ENCODE data around the gene PRKN. TPM values are rescaled to one million over a fixed set of nuclear protein-coding genes. Genes with fewer than 3 reads are reported as not detected.

Gene PRKN
- total RNA-seq, 2 experiments from 2014 or later, result not detected

- no peak overlapping the region for H3K4me3 Mint-ChIP-seq
- no peaks in the 10 kb centered on the region for H3K36me3 Mint-ChIP-seq
- ATAC-seq, result no peak
- CTCF ChIA-PET, result no interaction called here
- no peak overlapping the region for H3K27ac Mint-ChIP-seq
- H3K27me3 Mint-ChIP-seq, result no peaks in the 10 kb centered on the region
- H3K4me1 Mint-ChIP-seq, result no peaks in the 10 kb centered on the region
- no peak for DNase-seq
- H3K9me3 Mint-ChIP-seq (ENCODE audit: low read depth), result peaks cover 2% of the 10 kb centered on the region
Observed at GRCh38 chr6:161635975-161636374, 1091.6 kb downstream of the PRKN start.

GRCh38 chr6:161634916-161635315 is 1092.7 kb downstream of the PRKN start:
- Mint-ChIP-seq H3K27me3 (no peaks in the 10 kb centered on the region), H3K36me3 (no peaks in the 10 kb centered on the region), H3K4me1 (peaks cover 4% of the 10 kb centered on the region), H3K9me3 (ENCODE audit: low read depth) (peaks cover 2% of the 10 kb centered on the region), H3K27ac (no peak overlapping the region), H3K4me3 (no peak overlapping the region)
- CTCF ChIA-PET, result no interaction called here
- ATAC-seq (no peak), DNase-seq (no peak)

GRCh38 chr6:161631676-161632194 is 1095.8 kb downstream of the PRKN start:
- Mint-ChIP-seq H3K4me1 (peaks cover 4% of the 10 kb centered on the region), H3K4me3 (no peak overlapping the region), H3K9me3 (ENCODE audit: low read depth) (peaks cover 2% of the 10 kb centered on the region), H3K27me3 (no peaks in the 10 kb centered on the region), H3K36me3 (no peaks in the 10 kb centered on the region), H3K27ac (no peak overlapping the region)
- ATAC-seq, result no peak
- DNase-seq, result no peak
- CTCF ChIA-PET, result interaction anchor here (1.0 kb wide), 1 partner anchor 214 kb away, joined by 4 read pairs; no protein-coding TSS in a partner anchor

- no peak for ATAC-seq
- no peak overlapping the region for H3K4me3 Mint-ChIP-seq
- no peak for DNase-seq
- H3K9me3 Mint-ChIP-seq (ENCODE audit: low read depth), result peaks cover 2% of the 10 kb centered on the region
- no peaks in the 10 kb centered on the region for H3K36me3 Mint-ChIP-seq
- H3K27me3 Mint-ChIP-seq, result no peaks in the 10 kb centered on the region
- CTCF ChIA-PET, result no interaction called here
- H3K4me1 Mint-ChIP-seq, result peaks cover 4% of the 10 kb centered on the region
- no peak overlapping the region for H3K27ac Mint-ChIP-seq
Observed at GRCh38 chr6:161630674-161631073, 1096.9 kb downstream of the PRKN start.

- no peak for ATAC-seq
- H3K36me3 Mint-ChIP-seq, result no peaks in the 10 kb centered on the region
- no peaks in the 10 kb centered on the region for H3K9me3 Mint-ChIP-seq (ENCODE audit: low read depth)
- CTCF ChIA-PET, result no interaction called here
- H3K4me1 Mint-ChIP-seq, result peaks cover 4% of the 10 kb centered on the region
- H3K27ac Mint-ChIP-seq, result no peak overlapping the region
- no peaks in the 10 kb centered on the region for H3K27me3 Mint-ChIP-seq
- no peak overlapping the region for H3K4me3 Mint-ChIP-seq
- no peak for DNase-seq
Observed at GRCh38 chr6:161626132-161626676, 1101.4 kb downstream of the PRKN start.

GRCh38 chr6:161624111-161624510 is 1103.5 kb downstream of the PRKN start:
- ATAC-seq, result no peak
- H3K27ac Mint-ChIP-seq, result no peak overlapping the region

GRCh38 chr6:161622779-161623178 is 1104.8 kb downstream of the PRKN start:
- ATAC-seq (no peak), DNase-seq (no peak)
- Mint-ChIP-seq H3K4me1 (no peaks in the 10 kb centered on the region), H3K27me3 (no peaks in the 10 kb centered on the region), H3K27ac (no peak overlapping the region), H3K9me3 (ENCODE audit: low read depth) (no peaks in the 10 kb centered on the region), H3K4me3 (no peak overlapping the region), H3K36me3 (no peaks in the 10 kb centered on the region)
- CTCF ChIA-PET, result no interaction called here

More at GRCh38 chr6:161624111-161624510, 1103.5 kb downstream of the PRKN start:
- Mint-ChIP-seq H3K9me3 (ENCODE audit: low read depth) (no peaks in the 10 kb centered on the region), H3K4me1 (no peaks in the 10 kb centered on the region), H3K27me3 (no peaks in the 10 kb centered on the region), H3K36me3 (no peaks in the 10 kb centered on the region), H3K4me3 (no peak overlapping the region)
- CTCF ChIA-PET, result no interaction called here
- DNase-seq, result no peak

GRCh38 chr6:161618831-161619454 is 1108.6 kb downstream of the PRKN start:
- no peaks in the 10 kb centered on the region for H3K9me3 Mint-ChIP-seq (ENCODE audit: low read depth)
- no peaks in the 10 kb centered on the region for H3K27me3 Mint-ChIP-seq
- no peak overlapping the region for H3K27ac Mint-ChIP-seq
- no peak for ATAC-seq
- no peaks in the 10 kb centered on the region for H3K4me1 Mint-ChIP-seq
- CTCF ChIA-PET, result no interaction called here
- DNase-seq, result no peak
- H3K4me3 Mint-ChIP-seq, result no peak overlapping the region
- no peaks in the 10 kb centered on the region for H3K36me3 Mint-ChIP-seq

- H3K36me3 Mint-ChIP-seq, result no peaks in the 10 kb centered on the region
- no peak overlapping the region for H3K4me3 Mint-ChIP-seq
- H3K9me3 Mint-ChIP-seq (ENCODE audit: low read depth), result no peaks in the 10 kb centered on the region
Observed at GRCh38 chr6:161613711-161614110, 1113.9 kb downstream of the PRKN start.

GRCh38 chr6:161608771-161609170 is 1118.8 kb downstream of the PRKN start:
- H3K4me1 Mint-ChIP-seq, result no peaks in the 10 kb centered on the region

More at GRCh38 chr6:161613711-161614110, 1113.9 kb downstream of the PRKN start:
- Mint-ChIP-seq H3K4me1 (no peaks in the 10 kb centered on the region), H3K27ac (no peak overlapping the region), H3K27me3 (no peaks in the 10 kb centered on the region)
- DNase-seq, result no peak
- CTCF ChIA-PET, result no interaction called here
- ATAC-seq, result no peak

GRCh38 chr6:161607696-161608297 is 1119.8 kb downstream of the PRKN start:
- no peak for ATAC-seq
- no peaks in the 10 kb centered on the region for H3K4me1 Mint-ChIP-seq
- H3K27me3 Mint-ChIP-seq, result no peaks in the 10 kb centered on the region
- H3K4me3 Mint-ChIP-seq, result no peak overlapping the region
- CTCF ChIA-PET, result no interaction called here
- H3K36me3 Mint-ChIP-seq, result no peaks in the 10 kb centered on the region
- no peak overlapping the region for H3K27ac Mint-ChIP-seq
- DNase-seq, result no peak
- no peaks in the 10 kb centered on the region for H3K9me3 Mint-ChIP-seq (ENCODE audit: low read depth)

More at GRCh38 chr6:161608771-161609170, 1118.8 kb downstream of the PRKN start:
- ATAC-seq (no peak), DNase-seq (no peak)
- H3K4me3 Mint-ChIP-seq, result no peak overlapping the region
- no peaks in the 10 kb centered on the region for H3K36me3 Mint-ChIP-seq
- no peaks in the 10 kb centered on the region for H3K27me3 Mint-ChIP-seq
- H3K9me3 Mint-ChIP-seq (ENCODE audit: low read depth), result no peaks in the 10 kb centered on the region
- CTCF ChIA-PET, result no interaction called here
- H3K27ac Mint-ChIP-seq, result no peak overlapping the region

- no peaks in the 10 kb centered on the region for H3K27me3 Mint-ChIP-seq
- no peak overlapping the region for H3K27ac Mint-ChIP-seq
- no peak overlapping the region for H3K4me3 Mint-ChIP-seq
- H3K9me3 Mint-ChIP-seq (ENCODE audit: low read depth), result no peaks in the 10 kb centered on the region
- no peak for DNase-seq
- no peaks in the 10 kb centered on the region for H3K4me1 Mint-ChIP-seq
- H3K36me3 Mint-ChIP-seq, result no peaks in the 10 kb centered on the region
- ATAC-seq, result no peak
- CTCF ChIA-PET, result no interaction called here
Observed at GRCh38 chr6:161602359-161602758, 1125.2 kb downstream of the PRKN start.

- H3K4me1 Mint-ChIP-seq, result no peaks in the 10 kb centered on the region
- CTCF ChIA-PET, result no interaction called here
- no peak for ATAC-seq
- no peaks in the 10 kb centered on the region for H3K9me3 Mint-ChIP-seq (ENCODE audit: low read depth)
- no peak overlapping the region for H3K4me3 Mint-ChIP-seq
- DNase-seq, result no peak
- H3K27ac Mint-ChIP-seq, result no peak overlapping the region
- H3K36me3 Mint-ChIP-seq, result no peaks in the 10 kb centered on the region
- no peaks in the 10 kb centered on the region for H3K27me3 Mint-ChIP-seq
Observed at GRCh38 chr6:161598896-161599295, 1128.7 kb downstream of the PRKN start.
